Renal cortical epithelial cell (primary cell): Measurements from ENCODE around the gene UBE2R2. TPM values are rescaled to one million over a fixed set of nuclear protein-coding genes. Genes with fewer than 3 reads are reported as not detected.

Experiments used
- DNase-seq: peaks from one replicate; pipeline ENCODE4 v3.0.0-alpha.2; 2011; ENCODE audit warnings: low read depth
- total RNA-seq: library from RNA; depleted of rRNA; stranded (reverse); fragments of >200 nt; gene quantifications from 2 replicates; pipeline ENCODE4 v1.2.3, GENCODE V29; 2014

UBE2R2 gene
- total RNA-seq, 1 donor from 2014 or later = 39.7 TPM

- DNase-seq = peak; percentile 80
Observed at GRCh38 chr9:33884856-33885701, 68.1 kb downstream of the UBE2R2 start.

GRCh38 chr9:33885948-33886347 lies 69.0 kb downstream of the UBE2R2 start:
- DNase-seq = no peak

- DNase-seq = no peak
Observed at GRCh38 chr9:33893861-33894260, 76.9 kb downstream of the UBE2R2 start.

GRCh38 chr9:33894316-33894715 lies 77.4 kb downstream of the UBE2R2 start:
- no peak for DNase-seq

- DNase-seq = no peak
Observed at GRCh38 chr9:33903157-33903780, 86.3 kb downstream of the UBE2R2 start.

GRCh38 chr9:33905137-33905536 lies 88.2 kb downstream of the UBE2R2 start:
- no peak for DNase-seq

- no peak for DNase-seq
Observed at GRCh38 chr9:33906769-33907168, 89.8 kb downstream of the UBE2R2 start.

GRCh38 chr9:33907347-33907746 lies 90.4 kb downstream of the UBE2R2 start:
- DNase-seq = no peak

- no peak for DNase-seq
Observed at GRCh38 chr9:33908114-33908513, 91.2 kb downstream of the UBE2R2 start.

- DNase-seq = no peak
Observed at GRCh38 chr9:33908749-33909148, 91.8 kb downstream of the UBE2R2 start.

GRCh38 chr9:33913541-33913940 lies 96.6 kb downstream of the UBE2R2 start:
- no peak for DNase-seq

GRCh38 chr9:33914887-33915628 lies 98.1 kb downstream of the UBE2R2 start:
- no peak for DNase-seq

GRCh38 chr9:33917036-33917435 lies 100.1 kb downstream of the UBE2R2 start:
- DNase-seq = no peak

- DNase-seq = no peak
Observed at GRCh38 chr9:33919276-33919897, 102.4 kb downstream of the UBE2R2 start.

GRCh38 chr9:33921967-33922895 lies 105.3 kb downstream of the UBE2R2 start:
- DNase-seq = peak; percentile 13

- no peak for DNase-seq
Observed at GRCh38 chr9:33923079-33923478, 106.1 kb downstream of the UBE2R2 start.

GRCh38 chr9:33923998-33924701 lies 107.2 kb downstream of the UBE2R2 start:
- DNase-seq = no peak

- DNase-seq = peak; percentile 47
Observed at GRCh38 chr9:33924978-33925797, 108.2 kb downstream of the UBE2R2 start.

- no peak for DNase-seq
Observed at GRCh38 chr9:33926746-33927485, 110.0 kb downstream of the UBE2R2 start.
